HG03521 (cell line): ENCODE data around the gene S100P.
"Not testable (repeated sequence)": the region's sequence is repeated elsewhere in the genome, so short reads cannot be mapped to it uniquely, and the experiment has no call there.

Source experiments
- ATAC-seq: cut with Tn5 transposase; IDR thresholded peaks from one replicate; pipeline ENCODE4 v1.9.1; 2021; ENCODE audit warnings: mild to moderate bottlenecking, moderate library complexity; ENCODE audit not compliant: unreplicated experiment

S100P gene

GRCh38 chr4:6720202-6720699 lies 26.6 kb downstream of the S100P start:
- no peak for ATAC-seq

GRCh38 chr4:6721121-6721520 lies 27.4 kb downstream of the S100P start:
- ATAC-seq: no peak

- ATAC-seq: no peak
Measured at GRCh38 chr4:6722891-6723290, 29.2 kb downstream of the S100P start.

- no peak for ATAC-seq
Measured at GRCh38 chr4:6723851-6724250, 30.2 kb downstream of the S100P start.

- no peak for ATAC-seq
Measured at GRCh38 chr4:6724421-6725111, 30.9 kb downstream of the S100P start.

- not testable (repeated sequence) for ATAC-seq
Measured at GRCh38 chr4:6725427-6725961, 31.8 kb downstream of the S100P start.

GRCh38 chr4:6727081-6727942 lies 33.6 kb downstream of the S100P start:
- ATAC-seq: no peak

GRCh38 chr4:6727943-6728250 lies 34.2 kb downstream of the S100P start:
- no peak for ATAC-seq

GRCh38 chr4:6728320-6729029 lies 34.8 kb downstream of the S100P start:
- no peak for ATAC-seq

GRCh38 chr4:6730603-6731317 lies 37.1 kb downstream of the S100P start:
- no peak for ATAC-seq

GRCh38 chr4:6731318-6731675 lies 37.6 kb downstream of the S100P start:
- no peak for ATAC-seq

GRCh38 chr4:6731780-6732179 lies 38.1 kb downstream of the S100P start:
- ATAC-seq: no peak

- no peak for ATAC-seq
Measured at GRCh38 chr4:6732441-6733357, 39.0 kb downstream of the S100P start.

- ATAC-seq: no peak
Measured at GRCh38 chr4:6733358-6734164, 39.9 kb downstream of the S100P start.

GRCh38 chr4:6734165-6734786 lies 40.6 kb downstream of the S100P start:
- no peak for ATAC-seq

- no peak for ATAC-seq
Measured at GRCh38 chr4:6739920-6740319, 46.2 kb downstream of the S100P start.

GRCh38 chr4:6740347-6740746 lies 46.7 kb downstream of the S100P start:
- no peak for ATAC-seq

- no peak for ATAC-seq
Measured at GRCh38 chr4:6742507-6742906, 48.8 kb downstream of the S100P start.
